AG04450 (cell line): Measurements from ENCODE around the gene HAUS7. TPM values are rescaled to one million over a fixed set of nuclear protein-coding genes. Genes with fewer than 3 reads are reported as not detected.

Experiments used
- CTCF ChIA-PET: fragments of 300-600, 350-600 bp; formaldehyde crosslinking; extraction: SDS; loops from one replicate; lab custom pipeline; 2022; ENCODE audit warnings: antibody characterized with exemption, inconsistent platforms; lab: Charles Lee
- POLR2A ChIA-PET: fragments of 350-600 bp; formaldehyde crosslinking; extraction: SDS; loops from one replicate; lab custom pipeline; 2021; ENCODE audit warnings: antibody characterized with exemption, inconsistent platforms; lab: Yijun Ruan, JAX
- DNase-seq: peaks from one replicate; pipeline ENCODE4 v3.0.0-alpha.2; 2011; ENCODE audit warnings: low read depth, low spot score
- H3K27ac ChIP-seq: one replicate; pipeline ENCODE4 v1.5.1; 2012; ENCODE audit warnings: low read depth, low read length, control low read depth
- H3K27me3 ChIP-seq: one replicate; pipeline ENCODE4 v1.6.0; 2012; ENCODE audit warnings: low read length; ENCODE audit not compliant: control insufficient read depth, insufficient read depth
- H3K4me3 ChIP-seq: 2 replicates; pipeline ENCODE4 v1.5.1; 2011; ENCODE audit warnings: mild to moderate bottlenecking, low read depth, low read length, control low read depth
- H3K9me3 ChIP-seq: 2 replicates; pipeline ENCODE4 v1.5.1; 2012; ENCODE audit warnings: low read length; ENCODE audit not compliant: control insufficient read depth, insufficient read depth
- CTCF ChIP-seq: IDR thresholded peaks from 2 replicates; pipeline ENCODE4 v1.5.1; 2011; ENCODE audit warnings: low read depth, low read length, control low read depth, inconsistent platforms
- polyA plus RNA-seq: library from polyadenylated mRNA; depleted of rRNA; stranded (reverse); fragments of >200 nt; gene quantifications from 2 replicates; pipeline ENCODE4 v1.2.3, GENCODE V29; 2011

The HAUS7 gene
- polyA plus RNA-seq, 1 experiment = 13.2 TPM

GRCh38 chrX:153426204-153426603, 44.2 kb downstream of the HAUS7 start:
- no peaks in the 10 kb centered on the region for H3K9me3 ChIP-seq
- DNase-seq = no peak
- no peak overlapping the region for H3K27ac ChIP-seq
- no peak overlapping the region for H3K4me3 ChIP-seq
- CTCF ChIA-PET = no interaction called here
- no peak for TF ChIP-seq CTCF
- H3K27me3 ChIP-seq = no peaks in the 10 kb centered on the region
- POLR2A ChIA-PET = no interaction called here

- DNase-seq = no peak
- Histone ChIP-seq H3K27me3 (no peaks in the 10 kb centered on the region), H3K27ac (no peak overlapping the region), H3K9me3 (no peaks in the 10 kb centered on the region), H3K4me3 (no peak overlapping the region)
- TF ChIP-seq CTCF = no peak
- POLR2A ChIA-PET = no interaction called here
- CTCF ChIA-PET = no interaction called here
Observed at GRCh38 chrX:153423652-153424051, 46.7 kb downstream of the HAUS7 start.

- Histone ChIP-seq H3K4me3 (no peak overlapping the region), H3K27ac (no peak overlapping the region), H3K27me3 (peaks cover 4% of the 10 kb centered on the region), H3K9me3 (no peaks in the 10 kb centered on the region)
- no peak for DNase-seq
- TF ChIP-seq CTCF = no peak
- CTCF ChIA-PET = no interaction called here
- POLR2A ChIA-PET = no interaction called here
Observed at GRCh38 chrX:153421856-153422255, 48.5 kb downstream of the HAUS7 start.

- Histone ChIP-seq H3K4me3 (no peak overlapping the region), H3K27me3 (peaks cover 8% of the 10 kb centered on the region), H3K9me3 (no peaks in the 10 kb centered on the region), H3K27ac (no peak overlapping the region)
- ChIA-PET CTCF (no interaction called here), POLR2A (no interaction called here)
- no peak for DNase-seq
- TF ChIP-seq CTCF = no peak
Observed at GRCh38 chrX:153420851-153421599, 49.4 kb downstream of the HAUS7 start.

GRCh38 chrX:153417637-153418036, 52.7 kb downstream of the HAUS7 start:
- no peak overlapping the region for H3K27ac ChIP-seq
- peaks cover 8% of the 10 kb centered on the region for H3K27me3 ChIP-seq
- no peak overlapping the region for H3K4me3 ChIP-seq
- no peak for DNase-seq
- POLR2A ChIA-PET = no interaction called here
- no peaks in the 10 kb centered on the region for H3K9me3 ChIP-seq
- CTCF ChIA-PET = no interaction called here
- no peak for TF ChIP-seq CTCF
